Activated T-helper 2 cell treated with anti-CD3 and anti-CD28 coated beads, Interferon-gamma antibody, Interleukin-2, Interleukin-4, amounts not matched to agents 10 μg/mL and 5 μg/mL and 100 μg/mL, durations not matched to agents 14 hours and 24 hours and 36 hours (primary cell): ENCODE results near the gene GORASP2. TPM values are rescaled to one million over a fixed set of nuclear protein-coding genes. Genes with fewer than 3 reads are reported as not detected.

Experiments used
- DNase-seq: peaks from one replicate; pipeline ENCODE4 v3.0.0; 2021; ENCODE audit warnings: low spot score
- H3K27ac Mint-ChIP-seq: one replicate; pipeline ENCODE4 v1.8.0; 2021; ENCODE audit warnings: mixed read lengths
- H3K27me3 Mint-ChIP-seq: one replicate; pipeline ENCODE4 v1.8.0; 2021; ENCODE audit warnings: low read depth, mixed read lengths
- H3K36me3 Mint-ChIP-seq: one replicate; pipeline ENCODE4 v1.8.0; 2021; ENCODE audit warnings: low read depth, mixed read lengths
- H3K4me1 Mint-ChIP-seq: one replicate; pipeline ENCODE4 v1.8.0; 2021; ENCODE audit warnings: low read depth, mixed read lengths
- H3K4me3 Mint-ChIP-seq: one replicate; pipeline ENCODE4 v1.8.0; 2021; ENCODE audit warnings: low read depth, mild to moderate bottlenecking, moderate library complexity, mixed read lengths
- H3K9me3 Mint-ChIP-seq: one replicate; pipeline ENCODE4 v1.8.0; 2021; ENCODE audit warnings: mixed read lengths
- intact Hi-C: fragments of 100-400 bp; cut with micrococcal nuclease; formaldehyde crosslinking; loops from one replicate; pipeline ENCODE4 v1.15.1; 2023
- total RNA-seq: library from RNA; stranded (reverse); gene quantifications from 2 replicates; pipeline ENCODE4 v1.2.3, GENCODE V29; 2022

The GORASP2 gene
- 92.4 and 92.8 TPM in 2 replicates for total RNA-seq

DNA sequence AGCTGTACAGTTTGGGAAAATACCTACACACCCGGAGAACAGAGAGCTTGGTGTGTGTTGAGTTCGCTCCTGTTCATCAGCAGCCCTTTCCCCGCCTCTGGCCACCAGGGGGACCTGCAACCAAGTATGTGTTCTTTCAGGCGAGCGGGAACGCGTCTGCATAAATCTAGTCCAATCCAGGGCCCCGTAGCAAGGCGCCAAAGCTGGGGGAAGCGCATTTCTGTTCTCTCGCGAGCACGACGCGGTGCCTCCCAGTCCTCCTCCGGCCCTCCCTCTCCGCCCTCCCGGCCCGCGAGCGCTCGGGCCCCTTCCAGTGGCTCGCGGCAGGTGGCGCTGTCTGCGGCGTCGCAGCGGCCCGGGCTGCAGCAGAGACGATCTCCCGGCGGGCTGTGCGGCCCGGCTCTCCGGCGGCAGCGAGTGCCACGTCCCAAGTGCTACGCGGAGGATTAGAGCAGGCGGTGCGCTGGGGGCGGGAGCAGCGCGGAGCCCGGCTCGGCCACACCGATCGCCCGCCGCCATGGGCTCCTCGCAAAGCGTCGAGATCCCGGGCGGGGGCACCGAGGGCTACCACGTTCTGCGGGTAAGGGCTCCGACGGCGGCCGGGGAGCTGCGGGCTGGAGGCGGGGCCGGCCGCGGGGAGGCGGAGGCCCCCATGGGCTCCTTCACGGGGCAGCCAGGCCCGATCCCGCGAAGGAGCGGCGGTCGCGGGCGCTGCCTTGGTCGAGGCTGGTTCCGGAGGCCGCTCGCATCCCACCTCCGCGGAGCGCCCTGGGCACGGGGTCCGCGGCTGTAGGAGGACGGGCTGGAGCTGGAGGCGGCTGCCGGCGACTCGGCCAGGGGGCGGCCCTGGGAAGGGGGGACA lies at the start of gene GORASP2:
TSS of gene GORASP2 (plus strand) at position 430 of the 862 bp plus-strand sequence. CDS start at position 518, 88 bp downstream.
- intact Hi-C loops = loop anchor here (1.0 to 10.0 kb wide), 8 partner anchors 232 to 1626 kb away; partner anchors contain the start of genes DCAF17, DYNC1I2, METTL5 and PDK1
- Mint-ChIP-seq H3K27me3 (no peaks in the 10 kb centered on the region), H3K4me1 (peaks cover 45% of the 10 kb centered on the region), H3K4me3 (peak within 1 kb of the TSS; percentile 92), H3K27ac (peak within 1 kb of the TSS; percentile 94), H3K36me3 (peaks cover 47% of the 10 kb centered on the region), H3K9me3 (peaks cover 25% of the 10 kb centered on the region)
- DNase-seq = peak; percentile 98

DNA sequence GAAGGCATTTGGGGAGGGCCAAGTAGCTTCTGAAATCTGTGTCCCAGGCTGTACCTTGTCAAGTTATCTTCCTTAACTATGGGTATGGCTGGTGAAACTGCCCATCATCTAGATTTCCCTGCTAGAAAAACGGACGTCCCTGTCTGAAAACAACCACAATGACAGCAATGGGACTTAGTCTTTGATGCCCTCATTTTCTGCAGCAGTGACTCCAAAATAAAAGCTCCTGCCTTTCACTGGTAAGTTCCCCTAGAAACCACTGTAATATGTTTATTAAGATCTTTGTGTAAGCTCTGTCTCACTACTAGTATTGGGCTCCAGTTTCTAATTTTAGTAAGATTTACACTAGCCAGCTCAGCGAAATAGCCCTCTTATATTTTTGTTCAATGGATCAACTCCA lies 47.2 kb upstream of the GORASP2 start:
- Mint-ChIP-seq H3K27ac (no peak overlapping the region), H3K9me3 (no peaks in the 10 kb centered on the region), H3K4me1 (peaks cover 6% of the 10 kb centered on the region), H3K4me3 (no peak overlapping the region), H3K36me3 (no peaks in the 10 kb centered on the region), H3K27me3 (peaks cover 25% of the 10 kb centered on the region)
- intact Hi-C loops = no loop called here
- no peak for DNase-seq

DNA sequence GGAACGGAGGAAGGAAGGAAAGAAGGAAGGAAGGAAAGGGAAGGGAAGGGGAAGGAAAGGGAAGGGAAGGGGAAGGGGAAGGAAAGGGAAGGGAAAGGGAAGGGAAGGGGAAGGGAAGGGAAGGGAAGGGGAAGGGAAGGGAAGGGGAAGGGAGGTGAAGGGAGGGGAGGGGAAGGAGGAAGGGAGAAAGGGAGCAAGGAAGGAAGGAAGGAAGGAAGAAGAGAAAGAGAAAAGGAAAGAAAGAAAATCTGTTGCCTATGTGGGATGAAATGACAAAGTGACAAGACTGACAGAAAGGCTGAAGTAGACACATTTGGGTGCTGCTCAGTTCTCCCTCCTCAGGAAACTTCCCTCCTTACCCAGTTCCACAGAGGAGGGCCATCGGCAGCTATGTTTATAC lies 46.3 kb upstream of the GORASP2 start:
- no peak overlapping the region for H3K27ac Mint-ChIP-seq
- intact Hi-C loops = no loop called here
- H3K27me3 Mint-ChIP-seq = peaks cover 27% of the 10 kb centered on the region
- no peak for DNase-seq
- H3K4me1 Mint-ChIP-seq = peaks cover 6% of the 10 kb centered on the region
- no peak overlapping the region for H3K4me3 Mint-ChIP-seq
- no peaks in the 10 kb centered on the region for H3K9me3 Mint-ChIP-seq
- no peaks in the 10 kb centered on the region for H3K36me3 Mint-ChIP-seq

DNA sequence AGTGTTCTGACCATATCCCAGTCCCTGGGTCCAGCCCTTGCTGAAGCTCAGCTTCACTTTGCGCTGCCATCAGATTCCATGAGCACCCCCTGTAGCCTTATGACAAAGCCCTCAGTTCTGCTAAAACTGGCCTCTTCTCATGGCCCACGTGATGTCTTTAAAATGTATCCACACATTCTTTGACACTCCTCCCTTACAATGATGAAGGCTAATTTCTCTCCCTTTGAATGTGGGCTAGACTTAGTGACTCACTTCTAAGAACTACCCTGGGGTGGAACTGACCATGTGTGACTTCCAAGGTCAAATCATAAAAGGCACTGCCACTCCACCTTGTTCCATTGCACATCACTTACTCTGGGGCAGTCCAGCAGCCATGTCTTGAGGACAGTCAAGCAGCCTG lies 45.4 kb upstream of the GORASP2 start:
- Mint-ChIP-seq H3K4me3 (no peak overlapping the region), H3K36me3 (no peaks in the 10 kb centered on the region), H3K9me3 (no peaks in the 10 kb centered on the region), H3K4me1 (no peaks in the 10 kb centered on the region), H3K27ac (no peak overlapping the region), H3K27me3 (peaks cover 32% of the 10 kb centered on the region)
- intact Hi-C loops = no loop called here
- DNase-seq = no peak

DNA sequence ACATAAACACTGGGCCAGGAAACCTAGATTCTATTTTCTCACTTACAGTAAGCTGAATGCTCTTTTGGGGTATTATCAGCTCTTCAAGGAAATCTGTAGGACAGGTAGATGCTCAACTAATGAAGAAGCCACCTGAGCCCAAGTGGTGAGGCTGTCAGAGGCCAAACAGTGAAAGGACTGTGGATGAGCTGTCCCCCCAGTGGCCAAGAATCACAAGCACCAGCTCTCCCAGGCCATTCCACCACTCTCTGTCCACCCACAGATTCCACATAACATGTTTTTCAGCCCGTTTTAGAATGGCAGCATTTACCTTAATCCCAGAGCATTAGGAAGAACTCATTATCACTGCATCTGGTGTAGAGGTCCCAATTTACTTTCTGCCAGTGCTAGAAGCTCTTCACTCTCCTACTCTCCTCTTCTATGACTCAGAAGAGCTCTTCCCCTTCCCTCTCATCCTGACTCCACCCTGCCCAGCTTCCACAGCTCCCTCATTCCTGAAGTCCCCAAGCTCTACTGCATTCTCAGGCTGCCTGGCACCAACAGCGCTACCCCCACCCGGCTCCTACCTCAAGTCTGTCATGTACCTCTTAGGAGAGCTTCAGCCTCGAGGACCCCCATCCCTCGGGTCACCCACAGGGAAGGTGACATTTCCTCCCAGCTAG lies 43.8 kb upstream of the GORASP2 start:
- intact Hi-C loops = no loop called here
- Mint-ChIP-seq H3K9me3 (no peaks in the 10 kb centered on the region), H3K36me3 (no peaks in the 10 kb centered on the region), H3K27ac (no peak overlapping the region), H3K27me3 (peaks cover 33% of the 10 kb centered on the region), H3K4me1 (no peaks in the 10 kb centered on the region), H3K4me3 (no peak overlapping the region)
- no peak for DNase-seq

DNA sequence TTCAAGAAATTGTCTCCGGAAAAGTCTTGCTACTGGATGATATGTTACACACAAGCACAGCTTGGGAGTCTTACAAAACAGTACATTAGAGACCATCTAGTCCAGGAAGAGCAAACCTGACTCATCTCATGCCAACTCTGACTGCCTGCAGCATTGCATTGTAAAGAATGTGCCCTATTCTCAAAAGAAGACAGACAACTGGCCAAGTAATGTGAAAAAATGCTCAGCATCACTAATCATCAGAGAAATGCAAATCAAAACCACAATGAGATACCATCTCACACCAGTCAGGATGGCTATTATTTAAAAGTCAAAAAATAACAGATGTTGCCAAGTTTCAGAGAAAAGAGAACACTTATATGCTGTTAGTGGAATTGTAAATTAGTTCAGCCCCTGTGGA lies 42.7 kb upstream of the GORASP2 start:
- Mint-ChIP-seq H3K4me1 (no peaks in the 10 kb centered on the region), H3K27ac (no peak overlapping the region), H3K27me3 (peaks cover 33% of the 10 kb centered on the region), H3K4me3 (no peak overlapping the region), H3K9me3 (no peaks in the 10 kb centered on the region), H3K36me3 (no peaks in the 10 kb centered on the region)
- no peak for DNase-seq
- intact Hi-C loops = no loop called here

DNA sequence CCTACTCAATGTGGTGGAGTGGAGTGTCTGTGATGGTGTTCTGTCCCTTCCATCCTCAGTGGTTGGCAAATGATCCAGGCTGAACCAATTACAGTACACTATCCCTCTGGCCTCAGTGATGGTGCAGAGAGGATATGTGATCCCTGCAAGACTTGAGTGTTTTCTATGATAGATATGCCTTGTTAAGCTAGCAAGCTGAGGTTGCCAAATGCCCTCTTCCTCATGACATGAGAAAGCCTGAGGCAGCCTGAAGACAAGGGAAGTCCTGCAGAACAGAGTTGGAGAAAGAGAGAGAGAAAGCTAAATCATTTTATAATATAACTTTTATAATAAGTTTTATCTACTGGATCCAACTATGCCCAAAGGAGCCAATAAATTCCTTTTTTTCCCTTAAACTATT lies 41.6 kb upstream of the GORASP2 start:
- intact Hi-C loops = no loop called here
- H3K36me3 Mint-ChIP-seq = no peaks in the 10 kb centered on the region
- H3K4me3 Mint-ChIP-seq = no peak overlapping the region
- no peaks in the 10 kb centered on the region for H3K9me3 Mint-ChIP-seq
- peaks cover 29% of the 10 kb centered on the region for H3K27me3 Mint-ChIP-seq
- no peak overlapping the region for H3K27ac Mint-ChIP-seq
- no peaks in the 10 kb centered on the region for H3K4me1 Mint-ChIP-seq
- DNase-seq = no peak

DNA sequence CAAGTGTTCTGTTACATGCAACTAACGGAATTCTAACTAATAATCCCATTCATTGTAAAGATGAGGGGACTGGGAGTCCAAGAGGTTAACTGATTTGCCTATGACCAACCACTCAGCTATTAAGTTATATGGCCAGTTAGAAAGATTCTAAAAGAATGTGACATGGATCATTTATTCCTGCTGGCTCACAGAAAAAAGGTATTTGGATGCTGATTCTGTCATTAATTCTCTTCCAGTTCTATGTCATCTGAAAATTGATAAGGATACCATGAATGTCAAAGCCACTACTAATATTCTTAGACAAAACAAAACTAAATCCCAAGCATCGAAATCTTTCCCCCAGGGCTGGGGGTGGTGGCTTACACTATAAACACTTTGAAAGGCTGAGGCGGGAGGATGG lies 41.2 kb upstream of the GORASP2 start:
- DNase-seq = no peak
- Mint-ChIP-seq H3K4me1 (no peaks in the 10 kb centered on the region), H3K36me3 (no peaks in the 10 kb centered on the region), H3K4me3 (no peak overlapping the region), H3K27ac (no peak overlapping the region), H3K9me3 (no peaks in the 10 kb centered on the region), H3K27me3 (peaks cover 28% of the 10 kb centered on the region)
- intact Hi-C loops = no loop called here

DNA sequence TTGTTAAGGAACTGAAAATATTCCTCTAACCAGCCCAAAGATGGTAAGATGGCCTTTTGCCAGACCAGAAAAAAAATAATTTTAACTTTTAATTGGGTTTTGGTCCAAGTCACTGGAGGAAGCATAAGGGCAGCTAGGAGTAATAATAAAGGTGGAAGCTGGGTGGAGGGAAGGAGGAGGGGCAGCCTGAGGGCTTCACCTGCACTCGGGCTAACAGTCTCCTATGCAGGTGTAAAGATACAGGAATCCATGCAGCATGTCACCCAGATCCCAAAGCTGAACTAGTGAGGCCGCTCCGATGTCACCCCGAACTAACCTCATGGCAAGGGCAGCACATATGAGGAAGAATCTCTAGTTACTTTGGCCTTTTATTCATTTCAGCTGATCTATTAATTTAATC lies 37.2 kb upstream of the GORASP2 start:
- H3K9me3 Mint-ChIP-seq = no peaks in the 10 kb centered on the region
- no peaks in the 10 kb centered on the region for H3K36me3 Mint-ChIP-seq
- no peak for DNase-seq
- no peak overlapping the region for H3K4me3 Mint-ChIP-seq
- intact Hi-C loops = no loop called here
- H3K4me1 Mint-ChIP-seq = no peaks in the 10 kb centered on the region
- peaks cover 28% of the 10 kb centered on the region for H3K27me3 Mint-ChIP-seq
- H3K27ac Mint-ChIP-seq = no peak overlapping the region

DNA sequence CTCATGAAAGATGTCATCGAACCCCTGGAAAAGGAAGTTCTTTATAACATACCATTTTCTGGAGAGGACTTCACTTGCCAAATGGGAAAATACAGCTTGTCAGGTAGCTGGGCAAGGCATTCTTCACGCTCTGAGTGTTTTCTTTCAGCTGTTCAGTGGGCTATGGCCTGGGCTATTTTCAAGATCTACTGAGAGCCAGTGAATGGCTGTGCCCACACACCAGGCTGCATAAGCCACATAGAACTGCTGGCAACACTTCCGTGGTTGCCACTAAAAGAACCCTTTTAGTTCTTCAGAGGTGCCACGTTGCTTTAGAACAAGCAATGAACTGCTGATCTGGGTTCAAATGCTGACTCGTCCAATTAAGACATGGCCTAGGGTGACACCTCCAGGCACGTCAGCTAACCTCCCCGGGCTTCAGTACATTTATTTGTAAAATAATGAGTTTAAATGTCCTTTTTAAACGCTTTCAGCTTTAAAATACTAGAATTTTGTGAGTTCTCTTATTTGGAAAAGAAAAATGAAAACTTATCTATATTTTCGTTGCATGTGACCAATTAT lies 36.6 kb upstream of the GORASP2 start:
- no peaks in the 10 kb centered on the region for H3K36me3 Mint-ChIP-seq
- H3K27me3 Mint-ChIP-seq = peaks cover 26% of the 10 kb centered on the region
- DNase-seq = no peak
- no peaks in the 10 kb centered on the region for H3K9me3 Mint-ChIP-seq
- H3K4me3 Mint-ChIP-seq = no peak overlapping the region
- H3K27ac Mint-ChIP-seq = no peak overlapping the region
- intact Hi-C loops = no loop called here
- H3K4me1 Mint-ChIP-seq = no peaks in the 10 kb centered on the region

DNA sequence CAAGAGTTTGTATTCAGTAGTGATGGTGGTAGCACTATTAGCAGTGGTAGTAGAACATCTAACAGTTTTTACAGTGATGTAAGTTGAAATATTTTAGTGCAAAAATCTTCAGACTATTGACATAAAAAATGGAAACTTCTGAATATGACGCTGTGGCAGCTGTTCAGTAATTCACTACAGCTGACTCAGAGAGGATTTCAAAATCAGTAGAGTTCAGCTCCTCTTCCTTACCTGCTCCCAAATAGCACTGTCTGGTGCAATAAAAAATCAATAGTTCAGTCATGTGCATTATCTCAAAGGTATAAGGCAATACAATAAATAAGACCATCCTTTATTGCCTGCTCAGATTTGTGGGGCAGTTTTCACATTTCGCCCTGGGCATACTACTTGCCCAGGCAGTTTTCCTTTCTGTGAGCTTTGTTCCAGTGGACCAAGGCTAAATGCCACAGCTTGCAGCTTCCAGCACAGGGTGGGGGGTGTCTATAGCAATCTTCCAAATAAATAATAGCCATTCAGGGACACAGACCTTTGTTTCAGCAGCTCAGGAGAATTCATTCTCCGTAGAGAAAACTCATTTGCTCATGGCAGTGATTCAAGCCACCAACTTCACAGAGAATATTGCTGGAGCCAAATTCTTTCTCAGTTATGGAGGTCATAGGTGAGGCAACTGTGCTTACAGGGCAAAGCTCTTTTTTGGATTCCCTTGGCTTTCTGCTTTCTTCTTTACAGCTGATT lies 33.9 kb upstream of the GORASP2 start:
- no peaks in the 10 kb centered on the region for H3K36me3 Mint-ChIP-seq
- intact Hi-C loops = no loop called here
- no peak overlapping the region for H3K4me3 Mint-ChIP-seq
- peaks cover 20% of the 10 kb centered on the region for H3K27me3 Mint-ChIP-seq
- no peak for DNase-seq
- no peak overlapping the region for H3K27ac Mint-ChIP-seq
- no peaks in the 10 kb centered on the region for H3K4me1 Mint-ChIP-seq
- H3K9me3 Mint-ChIP-seq = no peaks in the 10 kb centered on the region

DNA sequence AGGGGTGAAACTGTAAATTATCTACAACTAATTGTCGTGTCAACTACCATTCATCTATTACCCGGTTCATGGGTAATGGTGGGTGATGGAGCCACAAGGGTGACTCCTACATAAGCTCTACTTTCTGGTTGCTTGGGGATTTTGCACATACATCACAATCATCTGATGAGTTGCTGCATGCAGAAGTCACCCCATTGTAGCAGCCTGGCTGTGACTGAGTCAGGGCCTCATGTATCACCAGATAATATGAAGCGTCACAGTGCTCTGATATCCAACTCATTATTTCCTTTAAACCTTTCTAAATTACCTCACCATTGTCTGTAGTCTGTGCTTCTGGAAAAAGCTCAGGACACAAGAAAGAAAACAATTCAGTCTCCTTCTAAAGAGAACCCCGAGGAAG lies 32.4 kb upstream of the GORASP2 start:
- Mint-ChIP-seq H3K27ac (no peak overlapping the region), H3K9me3 (no peaks in the 10 kb centered on the region), H3K36me3 (no peaks in the 10 kb centered on the region), H3K4me3 (no peak overlapping the region), H3K4me1 (no peaks in the 10 kb centered on the region), H3K27me3 (peaks cover 13% of the 10 kb centered on the region)
- no peak for DNase-seq
- intact Hi-C loops = no loop called here
